Measurements from ENCODE around the gene ABHD6. TPM values are rescaled to one million over a fixed set of nuclear protein-coding genes. Genes with fewer than 3 reads are reported as not detected.
"Not testable (repeated sequence)": the region's sequence is repeated elsewhere in the genome, so short reads cannot be mapped to it uniquely, and the experiment has no call there.

Gene ABHD6, protein sequence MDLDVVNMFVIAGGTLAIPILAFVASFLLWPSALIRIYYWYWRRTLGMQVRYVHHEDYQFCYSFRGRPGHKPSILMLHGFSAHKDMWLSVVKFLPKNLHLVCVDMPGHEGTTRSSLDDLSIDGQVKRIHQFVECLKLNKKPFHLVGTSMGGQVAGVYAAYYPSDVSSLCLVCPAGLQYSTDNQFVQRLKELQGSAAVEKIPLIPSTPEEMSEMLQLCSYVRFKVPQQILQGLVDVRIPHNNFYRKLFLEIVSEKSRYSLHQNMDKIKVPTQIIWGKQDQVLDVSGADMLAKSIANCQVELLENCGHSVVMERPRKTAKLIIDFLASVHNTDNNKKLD
- 22.4 TPM for total RNA-seq

DNA sequence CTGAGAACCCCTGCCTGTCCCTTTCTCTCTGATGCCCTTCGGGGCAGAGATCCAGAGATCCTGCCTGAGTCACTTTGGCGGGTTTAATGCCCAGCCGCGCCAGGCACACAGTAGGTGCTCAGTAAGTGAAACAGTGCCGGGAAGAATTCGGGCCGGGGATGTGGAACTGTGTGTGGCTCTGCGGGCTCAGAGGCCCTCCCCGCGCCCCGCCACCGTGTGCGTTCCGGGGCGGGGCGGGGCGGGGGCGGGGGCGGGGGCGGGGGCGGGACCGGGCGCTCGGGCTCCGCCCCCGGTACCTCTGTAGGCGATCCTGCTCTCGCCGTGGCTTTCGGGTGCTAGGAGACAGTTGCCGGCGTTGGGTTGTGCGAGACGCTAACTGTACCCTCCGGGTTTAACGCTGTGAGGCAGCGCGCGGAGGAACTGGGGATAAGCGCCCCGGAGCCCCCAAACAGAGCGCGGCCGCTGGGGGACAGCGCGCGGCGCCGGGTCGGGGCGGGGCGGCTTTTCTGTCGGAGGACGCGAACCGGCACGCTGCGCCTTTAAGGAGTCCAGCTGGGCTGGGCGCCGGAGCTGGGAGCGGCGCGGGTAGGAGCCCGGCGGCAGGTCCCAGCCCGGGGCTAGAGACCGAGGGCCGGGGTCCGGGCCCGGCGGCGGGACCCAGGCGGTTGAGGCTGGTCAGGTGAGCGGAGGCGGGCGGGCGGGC lies at the start of gene ABHD6:
TSS of gene ABHD6 (plus strand) at position 555 of the 703 bp plus-strand sequence. CDS start 18,795 bp downstream, outside the sequence.
- DNase-seq (ENCODE audit: low spot score in 2 of 2), result peak; percentile 88 to 92
- FAIRE-seq, result no peak

DNA sequence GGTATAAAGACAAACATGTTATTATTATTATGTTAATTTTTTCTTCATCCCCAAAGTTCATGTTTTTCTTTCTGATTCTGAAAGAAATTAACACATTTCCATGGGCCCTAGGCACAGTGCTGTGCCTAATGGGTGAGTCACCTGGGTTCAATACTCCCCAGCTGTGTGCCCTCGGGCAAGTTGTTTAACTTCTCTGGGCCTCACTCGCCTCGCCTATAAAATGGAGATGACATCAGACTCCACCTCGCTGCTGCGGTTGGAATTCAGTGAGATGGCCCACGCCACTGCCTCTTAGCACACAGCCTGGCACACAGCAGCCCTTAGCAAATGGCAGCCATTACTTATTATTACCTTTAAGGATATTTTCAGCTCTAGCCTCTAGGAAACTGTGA lies 49.4 kb upstream of the ABHD6 start:
- DNase-seq (ENCODE audit: low spot score in 2 of 2), result no peak
- no peak for FAIRE-seq

DNA sequence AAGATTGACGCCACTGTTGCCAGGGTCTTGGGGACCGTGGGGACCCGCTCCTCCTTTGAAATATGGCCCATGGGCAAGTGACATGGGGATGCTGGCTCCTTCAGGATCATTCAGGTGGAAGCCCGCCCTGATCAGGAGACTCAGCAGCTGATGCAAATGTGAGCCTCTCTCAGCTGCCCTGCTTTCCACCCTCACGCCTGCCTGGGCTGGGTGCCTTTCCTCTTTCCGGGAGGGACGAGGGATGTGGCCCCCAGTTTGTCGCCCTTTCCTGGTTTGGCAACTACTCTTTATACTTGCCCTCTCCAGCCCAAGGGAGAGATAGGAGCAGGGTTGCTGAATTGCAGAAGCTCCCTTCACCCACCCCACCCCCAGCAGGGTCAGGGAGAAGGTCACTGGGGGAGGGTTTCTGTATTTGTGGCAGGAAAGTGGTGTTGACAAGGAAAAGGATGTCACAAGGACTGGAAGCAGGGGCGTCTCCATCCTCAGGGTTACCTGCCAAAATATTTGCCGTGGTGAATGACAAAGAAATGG lies 48.6 kb upstream of the ABHD6 start:
- FAIRE-seq (no peak), DNase-seq (ENCODE audit: low spot score in 2 of 2) (no peak)

DNA sequence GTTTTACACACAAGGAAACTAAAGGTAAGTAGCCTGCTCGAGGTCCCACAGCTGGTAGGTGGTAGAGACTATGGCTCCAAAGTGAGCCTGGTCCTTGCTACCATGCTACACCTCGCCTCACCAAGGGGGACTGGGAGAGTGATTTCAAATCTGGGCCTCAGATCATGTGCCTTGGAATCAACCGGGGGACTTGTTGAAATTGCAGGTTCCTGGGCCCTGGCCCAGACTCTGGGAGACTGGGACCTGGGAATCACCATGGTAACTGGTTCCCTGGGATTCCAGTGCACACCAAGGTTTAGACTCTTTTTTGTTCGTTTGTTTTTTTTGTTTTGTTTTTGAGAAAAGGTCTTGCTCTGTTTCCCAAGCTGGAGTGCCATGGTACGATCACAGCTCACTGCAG lies 47.9 kb upstream of the ABHD6 start:
- no peak for FAIRE-seq
- no peak for DNase-seq (ENCODE audit: low spot score in 2 of 2)

DNA sequence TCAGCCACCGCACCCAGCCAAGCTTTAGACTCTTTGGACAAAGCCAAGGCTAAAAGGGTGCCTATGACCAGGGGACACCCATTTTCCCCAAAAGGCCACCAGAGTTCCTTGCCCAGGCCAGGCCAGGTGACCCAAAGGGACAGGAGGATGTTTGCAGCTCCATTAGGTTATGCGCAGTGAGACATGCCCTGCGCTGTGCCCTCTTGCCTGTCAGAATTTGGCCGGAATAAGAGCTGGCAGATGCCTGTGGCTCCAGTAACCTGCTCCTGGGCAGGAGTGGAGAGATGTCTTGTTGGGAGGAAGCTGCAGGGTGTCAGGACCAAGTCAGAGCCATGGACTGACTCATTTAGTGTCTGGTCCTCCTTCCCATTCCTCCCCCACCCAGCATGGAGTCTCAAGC lies 47.3 kb upstream of the ABHD6 start:
- no peak for DNase-seq (ENCODE audit: low spot score in 2 of 2)
- FAIRE-seq, result no peak

DNA sequence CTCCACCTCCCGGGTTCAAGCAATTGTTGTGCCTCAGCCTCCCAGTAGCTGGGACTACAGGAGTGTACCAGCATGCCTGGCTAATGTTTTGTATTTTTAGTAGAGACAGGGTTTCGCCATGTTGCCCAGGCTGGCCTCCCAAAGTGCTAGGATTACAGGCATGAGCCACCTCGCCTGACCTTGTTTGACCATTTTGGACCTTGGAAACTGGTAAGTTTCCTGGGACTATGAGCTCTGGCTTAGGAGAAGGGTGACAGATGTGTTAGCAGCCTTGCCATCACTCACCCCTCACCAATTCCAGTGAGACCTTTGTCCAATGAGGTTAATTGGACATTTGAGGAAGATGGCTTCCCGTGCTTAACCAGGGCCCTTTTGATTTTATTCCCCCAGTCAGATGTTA lies 46.7 kb upstream of the ABHD6 start:
- DNase-seq (ENCODE audit: low spot score in 2 of 2) (no peak), FAIRE-seq (no peak)

DNA sequence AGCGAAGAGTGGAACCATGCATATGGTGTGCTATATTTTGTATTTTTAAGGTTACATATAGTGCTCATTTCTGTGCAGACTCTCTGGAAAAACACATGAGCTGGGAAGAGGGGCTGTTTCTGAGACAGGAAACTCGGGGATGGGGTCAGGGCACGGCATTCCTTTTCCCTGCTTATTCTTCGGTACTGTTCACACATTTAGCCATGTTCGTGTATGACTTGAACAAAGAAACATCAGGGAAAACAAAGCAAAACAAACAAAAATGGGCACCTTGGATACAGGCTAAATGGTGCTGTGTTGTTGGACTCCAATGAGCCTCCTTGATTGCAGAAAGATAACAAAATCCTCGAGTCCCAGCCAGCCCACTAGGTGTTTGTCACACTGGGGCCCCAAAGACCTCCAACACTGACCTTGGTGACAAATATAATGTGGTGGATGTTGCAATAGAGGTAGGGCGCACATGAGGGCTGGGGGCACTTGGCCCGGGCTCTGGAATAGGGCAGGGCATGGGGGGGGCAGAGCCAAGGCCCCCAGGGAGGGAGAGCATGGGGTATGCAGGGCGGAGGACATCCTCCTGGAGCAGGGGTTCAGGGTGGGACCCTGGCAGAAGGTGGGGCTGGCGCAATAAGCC lies 46.1 kb upstream of the ABHD6 start:
- FAIRE-seq (no peak), DNase-seq (ENCODE audit: low spot score in 2 of 2) (no peak)

DNA sequence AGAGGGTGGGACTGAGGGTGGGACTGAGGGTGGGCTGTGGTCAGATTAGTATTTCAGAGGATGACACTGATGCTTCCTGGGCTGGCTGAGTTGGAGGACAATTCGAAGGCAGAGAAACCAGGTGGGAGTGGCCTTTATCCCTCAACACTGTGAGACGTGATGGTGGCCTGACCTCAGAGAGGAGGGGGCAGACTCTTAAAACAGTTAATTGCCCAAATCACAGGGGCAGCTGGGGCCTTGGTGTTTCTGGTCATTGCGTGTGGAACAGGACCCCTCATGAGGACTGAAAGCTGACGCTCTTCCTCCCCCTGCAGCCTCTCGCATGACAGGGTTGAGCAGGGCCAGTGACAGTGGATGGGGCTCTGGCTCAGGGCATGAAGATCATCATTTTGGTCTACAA lies 45.5 kb upstream of the ABHD6 start:
- no peak for FAIRE-seq
- no peak for DNase-seq (ENCODE audit: low spot score in 2 of 2)

DNA sequence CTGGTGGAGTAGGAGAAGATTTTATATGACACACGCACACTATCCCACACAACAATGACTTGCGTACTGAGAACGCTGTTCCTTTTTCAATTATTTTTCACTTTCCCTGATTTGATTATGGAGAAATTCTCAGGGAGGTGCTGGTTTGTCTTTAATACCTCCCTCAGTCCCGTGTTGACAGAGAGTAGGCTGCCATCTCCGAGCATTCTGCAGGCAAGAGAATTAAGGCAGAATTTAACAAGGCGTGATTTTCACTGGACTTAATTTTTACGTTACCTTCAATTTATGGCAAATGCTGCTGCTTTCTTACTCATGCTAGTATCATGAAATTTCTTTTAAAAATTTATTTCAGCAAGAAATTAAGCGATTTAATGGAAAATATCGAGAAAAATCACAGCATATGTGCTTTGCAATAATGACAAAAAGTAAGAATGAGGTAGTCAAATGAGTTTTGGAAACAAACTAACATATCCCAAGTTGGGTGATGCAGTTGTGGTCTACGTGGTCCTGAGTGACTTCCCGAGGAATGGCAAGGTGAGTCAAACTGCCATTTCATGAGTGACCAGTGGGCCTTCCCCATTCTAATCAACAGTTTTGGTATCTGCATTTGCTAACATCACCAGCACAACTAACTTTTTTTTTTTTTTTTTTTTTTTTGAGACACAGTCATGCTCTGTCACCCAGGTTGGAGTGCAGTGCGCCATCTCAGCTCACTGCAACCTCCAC lies 43.7 kb upstream of the ABHD6 start:
- no peak for DNase-seq (ENCODE audit: low spot score in 2 of 2)
- no peak for FAIRE-seq

DNA sequence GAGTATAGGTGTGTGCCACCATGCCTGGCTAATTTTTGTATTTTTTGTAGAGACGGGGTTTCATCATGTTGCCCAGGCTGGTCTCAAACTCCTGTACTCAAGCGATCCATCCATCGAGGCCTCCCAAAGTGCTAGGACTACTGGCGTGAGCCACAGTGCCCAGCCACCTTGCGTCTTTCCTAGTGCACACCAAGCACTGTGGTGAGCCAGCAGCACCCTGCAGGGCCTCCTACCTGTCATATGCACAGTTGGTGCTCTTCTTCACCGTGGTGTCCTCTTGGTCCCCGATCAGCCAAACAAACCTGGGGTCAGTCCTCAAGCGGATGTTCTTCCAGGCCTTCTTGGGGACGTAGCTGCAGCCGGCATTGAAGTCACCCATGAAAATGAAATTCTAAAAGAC lies 40.0 kb upstream of the ABHD6 start:
- FAIRE-seq (no peak), DNase-seq (ENCODE audit: low spot score in 2 of 2) (no peak)

DNA sequence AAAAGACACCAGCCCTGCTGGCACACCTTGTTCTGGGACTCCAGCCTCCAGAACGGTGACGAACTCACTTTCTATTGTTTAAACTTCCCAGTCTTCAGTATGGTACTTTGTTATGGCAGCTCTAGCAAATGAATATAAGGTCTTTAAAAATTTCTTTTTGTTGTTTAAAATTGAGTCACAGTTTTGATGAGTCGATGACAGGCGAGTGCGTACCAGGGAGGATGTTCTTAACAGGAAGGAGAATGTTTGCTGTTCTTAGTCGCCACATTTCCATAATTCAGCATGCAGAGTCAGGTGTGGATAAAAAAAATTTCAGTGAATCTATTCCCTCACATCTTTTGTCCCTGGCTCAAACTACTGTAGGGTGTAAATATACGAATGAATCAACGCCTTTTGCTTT lies 39.2 kb upstream of the ABHD6 start:
- DNase-seq (ENCODE audit: low spot score in 2 of 2) (no peak), FAIRE-seq (no peak)

DNA sequence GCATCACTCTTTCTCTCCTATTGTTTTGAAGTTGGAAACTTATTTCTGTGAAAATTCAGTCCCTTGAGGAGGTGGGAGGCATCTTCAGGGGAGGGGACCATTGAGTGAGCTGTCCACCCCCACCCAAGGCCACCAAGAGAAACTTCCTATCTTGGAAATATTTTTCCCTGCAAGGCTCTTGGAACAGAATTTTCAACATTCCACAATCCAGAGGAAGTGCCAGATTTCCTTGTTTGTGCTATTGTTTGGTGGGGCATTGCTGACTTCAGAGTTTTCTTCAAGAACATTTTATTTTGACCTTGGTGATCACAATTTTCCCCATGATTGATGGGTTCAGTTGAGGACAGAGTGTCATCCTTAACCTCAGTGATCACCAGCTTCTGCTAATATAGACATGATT lies 38.8 kb upstream of the ABHD6 start:
- DNase-seq (ENCODE audit: low spot score in 2 of 2) (no peak), FAIRE-seq (no peak)

DNA sequence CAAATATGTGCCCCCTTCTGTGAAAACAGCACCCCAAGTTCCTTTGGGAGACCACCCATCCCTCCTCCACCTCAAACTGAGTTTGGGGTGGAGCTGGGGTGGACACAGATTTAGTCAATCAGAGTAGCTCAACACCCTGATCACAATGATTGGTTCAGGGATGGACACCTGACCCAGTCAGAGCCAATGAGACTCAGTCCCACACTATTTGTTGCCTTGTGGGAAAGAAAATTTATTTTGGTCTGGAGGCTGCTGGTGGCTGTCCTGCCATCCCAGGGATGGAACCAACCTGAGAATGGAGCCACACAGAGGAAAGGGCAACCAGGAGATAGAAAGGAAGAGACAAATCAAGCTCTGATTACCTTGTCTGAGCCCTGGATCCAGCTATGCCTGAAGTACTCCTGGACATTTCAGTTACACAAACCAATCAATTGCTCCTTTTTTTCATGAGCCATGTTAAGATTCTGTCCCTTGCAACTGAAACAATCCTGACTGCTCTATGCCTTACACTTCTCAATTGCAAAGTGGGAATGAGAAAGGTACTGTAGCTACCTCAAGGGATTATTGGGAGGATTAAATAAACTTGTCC lies 37.4 kb upstream of the ABHD6 start:
- no peak for FAIRE-seq
- DNase-seq (ENCODE audit: low spot score in 2 of 2), result no peak

DNA sequence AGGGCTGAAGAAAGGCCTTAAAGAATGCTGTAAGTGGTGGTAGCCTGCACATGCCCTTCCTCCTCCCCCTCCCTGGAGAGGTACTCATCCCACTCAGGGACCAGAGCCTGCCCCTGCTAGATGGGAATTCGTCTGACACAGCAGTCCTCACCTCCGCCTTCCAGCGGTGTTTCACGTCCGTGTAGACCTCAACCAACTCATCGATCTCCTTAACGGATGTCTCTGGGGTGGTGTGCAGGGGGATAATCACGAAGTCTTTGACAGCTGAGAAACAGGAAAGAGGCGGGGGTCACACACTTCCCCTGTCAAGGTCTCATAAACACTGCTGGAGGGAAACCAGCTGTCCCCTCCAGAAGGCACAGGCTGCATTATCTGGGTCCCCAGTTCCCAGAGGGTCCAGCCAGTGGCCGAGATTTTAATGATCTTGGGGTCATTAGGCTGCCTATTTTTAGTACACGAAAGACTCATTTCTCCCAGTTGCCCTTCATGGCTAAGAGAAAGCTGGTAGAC lies 36.7 kb upstream of the ABHD6 start:
- FAIRE-seq, result no peak

DNA sequence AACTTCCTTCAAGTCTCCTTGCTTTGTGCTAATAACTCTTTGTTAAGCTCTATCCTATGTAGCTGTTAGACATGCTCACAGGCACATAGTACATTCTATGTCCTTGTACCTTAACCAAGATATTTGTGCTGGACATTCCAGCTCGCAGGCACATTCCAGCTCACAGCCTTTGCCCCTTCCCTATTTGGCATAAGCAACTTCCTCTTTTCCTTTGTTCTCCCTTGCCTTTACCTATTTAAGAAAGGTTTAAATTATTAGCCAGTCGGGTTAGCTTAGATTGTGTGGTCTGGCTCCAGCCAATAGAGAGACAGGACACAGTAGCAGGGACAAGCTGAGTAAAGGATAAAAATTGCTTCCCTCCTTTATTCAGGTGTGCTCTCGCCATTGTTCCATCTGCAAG lies 36.1 kb upstream of the ABHD6 start:
- not testable (repeated sequence) for DNase-seq (ENCODE audit: low spot score in 2 of 2); FAIRE-seq

More for the DNA sequence above, 36.7 kb upstream of the ABHD6 start:
- DNase-seq (ENCODE audit: low spot score in 2 of 2), result no peak

DNA sequence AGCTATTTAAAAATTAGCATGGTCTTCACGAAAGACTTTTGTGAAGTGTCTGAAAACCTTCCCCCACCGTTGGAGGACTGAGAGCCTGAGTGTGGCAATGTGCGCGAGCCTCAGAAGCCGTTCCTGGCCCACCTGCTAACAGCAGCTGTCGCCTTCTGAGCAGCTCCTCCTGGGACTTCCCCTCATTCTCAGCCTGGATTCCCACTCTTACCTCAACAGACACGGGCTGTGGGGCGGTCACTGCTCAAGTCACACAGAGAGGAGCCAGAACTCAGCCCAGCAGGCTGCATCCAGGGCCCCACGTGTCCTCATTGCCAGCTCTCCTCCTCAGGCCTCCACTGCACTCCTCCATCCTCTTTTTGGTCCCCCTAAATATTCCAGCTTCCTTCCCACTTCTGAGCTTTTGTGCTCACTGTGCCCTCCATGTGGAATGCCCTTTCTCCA lies 34.7 kb upstream of the ABHD6 start:
- no peak for DNase-seq (ENCODE audit: low spot score in 2 of 2)
- no peak for FAIRE-seq

DNA sequence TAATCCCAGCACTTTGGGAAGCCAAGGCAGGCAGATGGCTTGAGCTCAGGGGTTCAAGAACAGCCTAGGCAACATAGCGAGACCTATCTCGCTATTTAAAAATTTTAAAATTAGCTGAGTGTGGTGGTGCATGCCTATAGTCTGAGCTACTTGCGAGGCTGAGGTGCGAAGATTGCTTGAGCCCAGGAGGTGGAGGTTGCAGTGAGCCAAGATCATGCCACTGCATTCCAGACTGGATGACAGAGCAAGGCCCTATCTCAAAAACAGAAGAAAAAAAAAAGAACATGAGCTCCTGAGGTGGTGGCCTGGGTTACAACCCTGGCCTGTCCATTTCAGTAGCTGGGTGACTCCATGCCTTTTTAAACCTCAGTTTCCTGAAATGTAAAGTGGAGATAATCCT lies 34.1 kb upstream of the ABHD6 start:
- DNase-seq (ENCODE audit: low spot score in 2 of 2) (no peak), FAIRE-seq (no peak)

DNA sequence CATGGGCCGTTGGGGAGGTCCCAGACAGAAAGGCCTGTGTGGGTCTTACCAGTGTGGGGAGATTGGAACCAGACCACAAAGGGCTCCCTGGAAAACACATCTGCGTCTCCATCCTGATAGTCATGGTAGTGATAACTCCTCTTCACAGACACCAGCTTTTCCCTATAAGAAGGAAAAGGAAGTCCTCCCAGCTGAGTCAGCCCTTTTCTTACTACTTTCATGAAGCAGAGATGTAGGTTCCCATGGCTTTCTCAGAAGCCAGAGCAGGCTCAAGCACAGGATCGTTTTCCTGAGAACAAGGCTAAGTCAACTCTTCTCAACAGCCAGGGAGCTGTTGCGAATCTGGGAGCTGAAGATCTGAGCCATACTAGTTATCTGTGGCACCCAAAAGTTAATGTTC lies 32.9 kb upstream of the ABHD6 start:
- DNase-seq (ENCODE audit: low spot score in 2 of 2) (no peak), FAIRE-seq (no peak)

DNA sequence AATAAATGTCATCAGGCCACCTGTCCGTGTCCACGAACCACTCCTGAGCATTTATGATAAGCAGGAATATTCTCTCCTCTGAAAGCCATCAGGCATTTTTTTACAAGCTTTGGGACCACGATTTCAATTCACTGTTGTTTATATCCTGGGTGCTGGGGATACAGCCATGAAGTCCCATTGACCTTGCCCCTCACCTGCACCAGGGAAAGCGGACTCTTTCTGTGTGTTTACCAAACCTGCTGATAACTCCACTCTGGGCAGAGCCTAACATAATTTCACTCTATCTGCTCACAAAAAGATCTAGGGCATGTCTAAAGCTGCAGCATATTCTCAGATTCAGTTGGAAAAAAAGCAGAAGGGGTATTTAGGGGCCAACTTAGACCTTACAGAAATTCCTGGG lies 31.6 kb upstream of the ABHD6 start:
- no peak for DNase-seq (ENCODE audit: low spot score in 2 of 2)
- FAIRE-seq, result no peak

DNA sequence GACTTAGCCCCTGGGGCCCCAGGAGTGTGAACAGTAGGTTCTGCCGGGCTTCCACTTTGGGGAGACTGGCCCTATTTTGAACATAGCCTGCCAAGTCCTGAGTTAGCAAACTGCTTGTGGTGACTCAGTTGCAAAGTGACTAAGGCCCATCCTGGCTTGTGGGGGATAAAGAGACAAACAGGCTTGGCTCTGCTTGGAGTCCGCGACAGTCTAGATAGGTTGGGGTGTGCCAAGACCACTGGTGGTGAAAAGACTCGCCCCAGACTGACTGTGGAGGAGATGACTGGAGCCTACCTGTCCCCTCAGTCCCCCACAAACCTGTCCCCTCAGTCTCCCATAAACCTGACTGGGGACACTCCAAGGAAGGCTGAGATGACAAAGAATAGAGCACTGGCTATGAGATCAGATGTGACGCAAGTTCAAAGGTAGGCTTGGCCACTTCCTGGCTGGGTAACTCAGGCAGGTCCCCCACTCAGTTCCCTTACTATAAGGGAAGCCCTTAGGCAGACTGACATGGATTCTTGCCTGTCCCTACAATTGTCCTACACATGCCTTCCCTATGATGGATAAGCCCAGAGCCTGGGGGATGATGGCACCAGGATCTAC lies 31.1 kb upstream of the ABHD6 start:
- FAIRE-seq (no peak), DNase-seq (ENCODE audit: low spot score in 2 of 2) (no peak)

All from frontal cortex (tissue), 4 donors.